OCI-LY1 (cell line): ENCODE results near the gene KCTD4.

Experiments
- CTCF ChIP-seq: fragments of 200-600 bp; sonication (generic), shearing (Covaris generic); IDR thresholded peaks from 2 replicates; pipeline ENCODE4 v1.5.1; 2017; ENCODE audit warnings: mild to moderate bottlenecking, antibody characterized with exemption, low read length, moderate library complexity, mixed read lengths
- EZH2 ChIP-seq: fragments of 200-600 bp; sonication (generic), shearing (Covaris generic); IDR thresholded peaks from 2 replicates; pipeline ENCODE4 v1.8.0; 2017; ENCODE audit warnings: borderline replicate concordance, mixed run types, mild to moderate bottlenecking, antibody characterized with exemption, low read length, moderate library complexity, mixed read lengths

GRCh38 chr13:45216193-45216592 lies 15.3 kb upstream of the KCTD4 start:
- TF ChIP-seq CTCF (no peak), EZH2 (no peak)
